Neural cell (in vitro differentiated cells): ENCODE results near the gene CNST.

Source experiments
- CTCF ChIP-seq: fragments of 450-650 bp; IDR thresholded peaks from 2 replicates; pipeline ENCODE4 v1.5.1; 2014; ENCODE audit warnings: antibody characterized with exemption, mild to moderate bottlenecking, moderate library complexity; ENCODE audit not compliant: poor library complexity, severe bottlenecking
- EZH2 ChIP-seq: fragments of 200-600, 300-800 bp; shearing (Covaris generic), sonication (generic); IDR thresholded peaks from 2 replicates; pipeline ENCODE4 v1.6.1; 2014; ENCODE audit warnings: antibody characterized with exemption, low read length, borderline replicate concordance, mild to moderate bottlenecking; ENCODE audit not compliant: insufficient read depth, poor library complexity, severe bottlenecking
- MXI1 ChIP-seq: fragments of 450-650 bp; conservative IDR thresholded peaks from 2 replicates; pipeline ENCODE4 v1.6.1; 2014; ENCODE audit warnings: antibody characterized with exemption, mild to moderate bottlenecking; ENCODE audit not compliant: poor library complexity, severe bottlenecking
- POLR2AphosphoS5 ChIP-seq: IDR thresholded peaks from 2 replicates; pipeline ENCODE4 v1.6.1; 2012
- RAD21 ChIP-seq: fragments of 450-650 bp; conservative IDR thresholded peaks from 2 replicates; pipeline ENCODE4 v1.6.1; 2014; ENCODE audit warnings: antibody characterized with exemption, mild to moderate bottlenecking, moderate library complexity
- TAF1 ChIP-seq: IDR thresholded peaks from 2 replicates; pipeline ENCODE4 v1.6.1; 2012; ENCODE audit warnings: low read depth
- TF ChIP-seq, protein P1 (sequence below): IDR thresholded peaks from 2 replicates; pipeline ENCODE4 v1.6.1; 2012; ENCODE audit warnings: borderline replicate concordance

DNA sequence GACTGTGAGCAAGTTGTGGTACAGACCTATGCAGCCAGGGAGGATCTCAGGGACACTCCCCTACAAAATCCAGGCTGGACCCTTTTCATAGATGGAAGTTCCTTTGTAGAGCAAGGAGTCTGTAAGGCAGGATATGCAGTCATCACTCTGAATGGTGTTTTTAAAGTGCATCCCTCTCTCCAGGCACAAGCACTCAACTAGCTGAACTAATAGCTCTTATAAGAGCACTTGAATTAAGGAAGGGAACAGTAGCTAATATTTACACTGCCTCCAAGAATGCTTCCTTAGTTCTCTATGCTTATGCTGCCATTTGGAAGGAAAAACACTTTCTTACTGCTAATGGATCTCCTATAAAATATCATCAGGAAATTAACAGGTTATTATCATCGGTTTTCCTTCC is 32.1 kb upstream of the CNST start:
- TF ChIP-seq CTCF = no peak
- no peak for TF ChIP-seq EZH2
- TF ChIP-seq POLR2AphosphoS5 = no peak
- TF ChIP-seq, protein P1, sequence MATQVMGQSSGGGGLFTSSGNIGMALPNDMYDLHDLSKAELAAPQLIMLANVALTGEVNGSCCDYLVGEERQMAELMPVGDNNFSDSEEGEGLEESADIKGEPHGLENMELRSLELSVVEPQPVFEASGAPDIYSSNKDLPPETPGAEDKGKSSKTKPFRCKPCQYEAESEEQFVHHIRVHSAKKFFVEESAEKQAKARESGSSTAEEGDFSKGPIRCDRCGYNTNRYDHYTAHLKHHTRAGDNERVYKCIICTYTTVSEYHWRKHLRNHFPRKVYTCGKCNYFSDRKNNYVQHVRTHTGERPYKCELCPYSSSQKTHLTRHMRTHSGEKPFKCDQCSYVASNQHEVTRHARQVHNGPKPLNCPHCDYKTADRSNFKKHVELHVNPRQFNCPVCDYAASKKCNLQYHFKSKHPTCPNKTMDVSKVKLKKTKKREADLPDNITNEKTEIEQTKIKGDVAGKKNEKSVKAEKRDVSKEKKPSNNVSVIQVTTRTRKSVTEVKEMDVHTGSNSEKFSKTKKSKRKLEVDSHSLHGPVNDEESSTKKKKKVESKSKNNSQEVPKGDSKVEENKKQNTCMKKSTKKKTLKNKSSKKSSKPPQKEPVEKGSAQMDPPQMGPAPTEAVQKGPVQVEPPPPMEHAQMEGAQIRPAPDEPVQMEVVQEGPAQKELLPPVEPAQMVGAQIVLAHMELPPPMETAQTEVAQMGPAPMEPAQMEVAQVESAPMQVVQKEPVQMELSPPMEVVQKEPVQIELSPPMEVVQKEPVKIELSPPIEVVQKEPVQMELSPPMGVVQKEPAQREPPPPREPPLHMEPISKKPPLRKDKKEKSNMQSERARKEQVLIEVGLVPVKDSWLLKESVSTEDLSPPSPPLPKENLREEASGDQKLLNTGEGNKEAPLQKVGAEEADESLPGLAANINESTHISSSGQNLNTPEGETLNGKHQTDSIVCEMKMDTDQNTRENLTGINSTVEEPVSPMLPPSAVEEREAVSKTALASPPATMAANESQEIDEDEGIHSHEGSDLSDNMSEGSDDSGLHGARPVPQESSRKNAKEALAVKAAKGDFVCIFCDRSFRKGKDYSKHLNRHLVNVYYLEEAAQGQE = no peak
- no peak for TF ChIP-seq MXI1
- TF ChIP-seq RAD21 = no peak
- TF ChIP-seq TAF1 = no peak
